ENCODE data around the gene TTC32.
"Not testable (repeated sequence)": the region's sequence is repeated elsewhere in the genome, so short reads cannot be mapped to it uniquely, and the experiment has no call there.

The TTC32 gene

GRCh38 chr2:19895535-19895934, 6.2 kb downstream of the TTC32 start:
- intact Hi-C loops (cut with DNase I; ENCODE audit: low total_unique reads) = no loop called here
- H3K4me3 ChIP-seq = no peak overlapping the region
- H3K36me3 ChIP-seq = no peaks in the 10 kb centered on the region
- H3K9me3 ChIP-seq = no peaks in the 10 kb centered on the region
- peaks cover 0 to 50% (median 37%) of the 10 kb centered on the region in 4 donors for H3K4me1 ChIP-seq
- no peaks in the 10 kb centered on the region for H3K27me3 ChIP-seq
- no peak for DNase-seq
- H3K27ac ChIP-seq = no peak overlapping the region
- TF ChIP-seq CTCF (IDR thresholded peaks at IDR 0.05) = no peak

DNA sequence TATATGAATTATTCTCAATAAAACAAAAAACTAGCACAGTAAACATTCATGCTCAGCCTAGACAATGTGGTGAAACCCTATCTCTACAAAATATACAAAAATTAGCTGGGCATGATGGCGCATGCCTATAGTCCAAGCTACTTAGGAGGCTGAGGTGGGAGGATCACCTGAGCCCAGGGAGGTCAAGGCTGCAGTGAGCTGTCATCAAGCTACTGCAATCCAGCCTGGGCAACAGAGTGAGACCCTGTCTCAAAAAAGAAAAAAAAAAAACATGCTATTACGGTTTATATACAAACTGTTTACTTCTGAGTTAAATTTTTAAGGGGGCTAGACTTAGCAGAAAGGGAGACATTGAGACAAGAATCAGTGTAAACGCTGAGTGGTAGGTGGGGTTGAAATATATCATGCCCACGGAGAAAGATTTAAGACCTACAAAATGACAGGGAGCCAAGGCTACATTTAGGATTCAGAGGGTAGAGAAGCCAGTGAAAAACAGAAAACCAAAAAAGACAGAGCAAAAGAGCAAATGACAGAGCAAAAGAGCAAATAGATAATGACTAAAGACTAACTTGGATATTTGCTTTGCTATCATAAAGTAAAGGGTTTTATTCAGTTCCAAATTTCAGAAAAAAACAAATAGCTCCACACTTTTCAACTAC, 7.5 kb downstream of the TTC32 start:
- intact Hi-C loops (cut with DNase I; ENCODE audit: low total_unique reads) = no loop called here
- no peaks in the 10 kb centered on the region for H3K9me3 ChIP-seq
- no peak overlapping the region for H3K27ac ChIP-seq
- no peak overlapping the region for H3K4me3 ChIP-seq
- no peaks in the 10 kb centered on the region for H3K27me3 ChIP-seq
- TF ChIP-seq CTCF (IDR thresholded peaks at IDR 0.05) = no peak
- H3K4me1 ChIP-seq = peaks cover 0 to 37% (median 29%) of the 10 kb centered on the region in 4 donors
- no peaks in the 10 kb centered on the region for H3K36me3 ChIP-seq
- no peak for DNase-seq

DNA sequence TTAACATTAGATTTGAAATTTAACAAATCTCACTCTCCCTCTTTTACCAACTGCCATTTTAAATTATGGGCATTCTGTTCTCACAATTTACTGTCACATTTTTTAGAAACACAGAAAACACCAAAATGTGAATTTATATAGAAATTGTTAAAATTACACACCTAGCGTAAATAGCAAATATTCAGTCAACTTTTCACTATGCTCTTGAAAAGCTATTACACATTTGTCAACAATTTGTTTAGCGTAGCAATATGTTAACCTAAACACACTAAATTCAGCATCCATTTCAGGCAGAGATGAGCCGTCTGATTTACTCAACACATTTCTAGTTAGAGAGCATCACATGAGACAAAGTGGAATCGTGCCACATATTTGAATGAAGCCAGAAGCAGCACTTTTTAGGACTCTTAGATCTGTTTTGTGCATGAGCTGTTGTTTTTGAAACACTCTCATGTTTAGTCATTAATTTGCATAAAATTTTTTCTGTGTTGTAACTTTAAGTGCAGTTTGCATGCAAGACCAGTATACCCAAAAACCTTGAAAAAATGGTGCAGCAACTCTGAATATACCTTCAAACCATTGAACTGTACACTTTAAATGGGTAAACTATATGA, 8.2 kb downstream of the TTC32 start:
- H3K36me3 ChIP-seq = no peaks in the 10 kb centered on the region
- no peaks in the 10 kb centered on the region for H3K27me3 ChIP-seq
- H3K27ac ChIP-seq = no peak overlapping the region
- intact Hi-C loops (cut with DNase I; ENCODE audit: low total_unique reads) = no loop called here
- H3K4me3 ChIP-seq = no peak overlapping the region
- H3K9me3 ChIP-seq = no peaks in the 10 kb centered on the region
- no peak for TF ChIP-seq CTCF (IDR thresholded peaks at IDR 0.05)
- peaks cover 0 to 37% (median 23%) of the 10 kb centered on the region in 4 donors for H3K4me1 ChIP-seq
- DNase-seq = no peak

DNA sequence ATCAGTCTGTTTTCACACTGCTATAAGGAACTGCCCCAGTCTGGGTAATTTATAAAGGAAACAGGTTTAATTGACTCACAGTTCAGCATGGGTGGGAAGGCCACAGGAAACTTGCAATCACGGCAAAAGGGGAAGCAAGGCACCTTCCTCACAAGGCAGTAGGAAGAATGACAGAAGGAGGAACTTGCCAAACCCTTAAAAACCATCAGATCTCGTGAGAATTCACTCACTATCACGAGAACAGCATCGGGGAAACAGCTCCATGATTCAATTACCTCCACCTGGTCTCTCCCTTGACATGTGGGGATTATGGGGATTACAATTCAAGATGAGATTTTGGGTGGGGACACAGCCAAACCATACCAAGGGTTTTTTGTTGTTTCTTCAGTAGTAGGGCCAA, 9.8 kb downstream of the TTC32 start:
- peaks cover 0 to 21% (median 10%) of the 10 kb centered on the region in 4 donors for H3K4me1 ChIP-seq
- H3K36me3 ChIP-seq; H3K9me3 ChIP-seq; intact Hi-C loops (cut with DNase I; ENCODE audit: low total_unique reads); H3K27ac ChIP-seq; DNase-seq; H3K27me3 ChIP-seq; H3K4me3 ChIP-seq: not testable (repeated sequence)

DNA sequence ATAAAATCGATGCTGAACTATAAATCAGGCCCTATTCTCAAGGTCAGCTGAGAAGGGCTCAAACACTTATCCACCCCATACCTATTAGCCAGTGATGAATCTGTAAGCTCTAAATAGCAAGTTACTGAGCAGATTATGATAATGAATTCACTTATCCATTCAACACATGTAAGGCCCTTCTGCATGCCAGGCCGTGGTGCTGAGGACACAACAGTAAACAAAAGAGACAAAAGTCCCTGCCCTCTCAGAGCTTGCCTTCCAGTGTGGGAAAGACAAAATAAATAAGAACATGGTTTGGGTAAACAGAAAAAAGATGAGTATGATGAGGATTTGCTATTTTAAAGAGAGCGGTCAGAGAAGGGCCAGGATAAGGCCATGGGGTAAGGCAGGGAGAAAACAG, 11.7 kb downstream of the TTC32 start:
- no peaks in the 10 kb centered on the region for H3K27me3 ChIP-seq
- DNase-seq = no peak
- H3K4me1 ChIP-seq = peaks cover 0 to 6% (median 3%) of the 10 kb centered on the region in 4 donors
- H3K27ac ChIP-seq = no peak overlapping the region
- no peak for TF ChIP-seq CTCF (IDR thresholded peaks at IDR 0.05)
- no peaks in the 10 kb centered on the region for H3K9me3 ChIP-seq
- H3K4me3 ChIP-seq = no peak overlapping the region
- H3K36me3 ChIP-seq = no peaks in the 10 kb centered on the region
- intact Hi-C loops (cut with DNase I; ENCODE audit: low total_unique reads) = no loop called here

DNA sequence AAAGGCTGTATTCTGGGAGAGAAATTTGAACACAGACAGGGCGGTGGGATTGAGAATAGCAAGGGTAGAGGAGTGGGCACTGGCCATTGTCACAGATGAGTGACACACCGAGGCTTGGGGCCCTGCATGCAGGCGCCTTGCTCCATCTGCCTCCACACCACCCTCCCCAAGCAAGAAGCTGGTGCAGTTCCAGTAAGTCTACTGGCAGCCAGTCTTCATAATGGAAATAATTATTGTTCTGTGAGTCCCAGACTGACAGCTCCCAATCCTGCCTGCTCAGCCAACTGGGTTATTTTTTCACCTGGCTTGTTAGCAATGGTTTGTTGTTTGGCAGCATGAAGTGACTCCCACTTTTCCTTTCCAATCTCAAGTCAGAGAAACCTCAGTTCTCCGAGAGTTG, 13.0 kb downstream of the TTC32 start:
- H3K36me3 ChIP-seq = no peaks in the 10 kb centered on the region
- H3K9me3 ChIP-seq = no peaks in the 10 kb centered on the region
- no peak for TF ChIP-seq CTCF (IDR thresholded peaks at IDR 0.05)
- no peak for DNase-seq
- intact Hi-C loops (cut with DNase I; ENCODE audit: low total_unique reads) = no loop called here
- no peak overlapping the region for H3K27ac ChIP-seq
- no peak overlapping the region for H3K4me3 ChIP-seq
- H3K4me1 ChIP-seq = peaks cover 0 to 6% (median 2%) of the 10 kb centered on the region in 4 donors
- no peaks in the 10 kb centered on the region for H3K27me3 ChIP-seq

Measured in tibial artery (tissue), 4 donors.